ENCODE data around the gene RNF114.
A peak's percentile ranks its signal among the peaks of the same experiment; 100 is the strongest.
"Not testable (repeated sequence)": the region's sequence is repeated elsewhere in the genome, so short reads cannot be mapped to it uniquely, and the experiment has no call there.

Gene RNF114

GRCh38 chr20:49987015-49987867 lies 51.0 kb downstream of the RNF114 start:
- DNase-seq (ENCODE audit: low read depth), result no peak

- no peak for DNase-seq (ENCODE audit: low read depth)
Observed at GRCh38 chr20:49987868-49988690, 51.9 kb downstream of the RNF114 start.

- no peak for DNase-seq (ENCODE audit: low read depth)
Observed at GRCh38 chr20:49989234-49990065, 53.3 kb downstream of the RNF114 start.

GRCh38 chr20:49990271-49990720 lies 54.1 kb downstream of the RNF114 start:
- DNase-seq (ENCODE audit: low read depth), result no peak

- DNase-seq (ENCODE audit: low read depth), result no peak
Observed at GRCh38 chr20:49993301-49993751, 57.1 kb downstream of the RNF114 start.

DNA sequence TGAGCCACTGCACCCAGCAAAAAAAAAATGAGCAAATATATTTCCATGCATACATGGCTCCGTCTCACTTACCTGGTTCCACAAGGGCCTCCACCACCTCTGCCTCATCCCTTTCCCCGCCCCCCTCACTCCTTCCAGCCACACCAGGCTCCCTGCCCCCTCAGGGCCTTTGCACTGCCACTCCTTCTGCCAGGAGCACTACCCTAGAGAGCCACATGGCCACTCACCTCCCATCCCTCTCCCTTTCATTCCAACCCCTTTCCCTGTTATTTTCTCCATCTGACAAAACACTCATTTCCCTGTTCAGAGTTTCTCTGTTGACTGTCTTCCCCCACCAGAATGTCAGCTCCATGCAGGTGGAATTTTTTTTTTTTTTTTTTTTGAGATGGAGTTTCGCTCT lies 59.4 kb downstream of the RNF114 start:
- no peak for DNase-seq (ENCODE audit: low read depth)

GRCh38 chr20:49998478-49999188 lies 62.4 kb downstream of the RNF114 start:
- not testable (repeated sequence) for DNase-seq (ENCODE audit: low read depth)

DNA sequence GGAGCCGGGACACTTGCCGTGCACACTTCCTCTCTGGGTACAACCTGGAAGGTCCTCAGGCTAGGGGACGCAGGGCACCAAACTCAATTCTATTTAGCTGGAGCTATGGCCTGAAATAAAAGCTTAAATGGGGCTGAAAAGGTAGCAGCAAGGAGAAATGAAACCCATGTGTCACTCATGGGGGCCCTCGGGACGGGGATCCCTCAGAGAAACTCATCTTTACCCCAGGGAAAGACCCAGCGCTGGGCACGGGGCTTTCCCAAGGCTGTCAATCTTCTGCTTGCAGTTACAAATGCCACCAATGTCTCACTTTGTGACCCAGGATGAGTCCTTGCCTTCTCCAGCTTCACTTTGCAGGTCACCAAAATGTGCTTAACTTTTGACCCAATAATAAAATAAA lies 63.1 kb downstream of the RNF114 start:
- peak; percentile 16 for DNase-seq (ENCODE audit: low read depth)

- DNase-seq (ENCODE audit: low read depth), result not testable (repeated sequence)
Observed at GRCh38 chr20:50000548-50001222, 64.5 kb downstream of the RNF114 start.

DNA sequence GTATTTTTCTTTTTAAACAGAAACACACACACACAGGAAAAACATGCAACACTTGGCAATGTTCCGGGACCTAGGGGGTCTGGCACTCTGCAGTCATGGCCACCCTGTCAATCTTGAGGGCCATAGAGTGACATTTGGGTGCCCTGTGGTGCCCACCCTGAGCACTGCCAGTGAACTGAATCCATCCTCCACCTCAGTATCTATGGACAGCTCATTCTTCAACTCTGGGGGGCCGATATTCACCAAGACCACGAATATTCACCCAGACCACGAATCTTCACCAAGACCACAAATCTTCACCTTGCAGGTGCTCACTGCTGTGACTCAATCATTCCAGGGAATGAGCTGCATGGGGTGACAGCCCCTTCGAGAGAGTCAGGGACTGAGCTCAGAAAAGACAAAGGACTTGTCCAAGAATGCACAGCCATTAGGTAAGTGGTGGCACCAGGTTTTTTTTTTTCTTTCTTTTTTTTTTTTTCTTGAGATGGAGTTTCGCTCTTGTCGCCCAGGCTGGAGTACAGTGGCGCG lies 65.7 kb downstream of the RNF114 start:
- no peak for DNase-seq (ENCODE audit: low read depth)

- no peak for DNase-seq (ENCODE audit: low read depth)
Observed at GRCh38 chr20:50003253-50003656, 67.1 kb downstream of the RNF114 start.

Measured in stimulated activated CD8-positive, alpha-beta memory T cell treated with anti-CD3 and anti-CD28 coated beads, Interleukin-4, amount 100 ng/mL, for 24 hours (primary cell).